ENCODE measurements around the gene EIF4G3. TPM values are rescaled to one million over a fixed set of nuclear protein-coding genes. Genes with fewer than 3 reads are reported as not detected.
"Not testable (repeated sequence)": the region's sequence is repeated elsewhere in the genome, so short reads cannot be mapped to it uniquely, and the experiment has no call there.

Gene EIF4G3
- total RNA-seq, 1 experiment from 2014 or later = 72.0 TPM

DNA sequence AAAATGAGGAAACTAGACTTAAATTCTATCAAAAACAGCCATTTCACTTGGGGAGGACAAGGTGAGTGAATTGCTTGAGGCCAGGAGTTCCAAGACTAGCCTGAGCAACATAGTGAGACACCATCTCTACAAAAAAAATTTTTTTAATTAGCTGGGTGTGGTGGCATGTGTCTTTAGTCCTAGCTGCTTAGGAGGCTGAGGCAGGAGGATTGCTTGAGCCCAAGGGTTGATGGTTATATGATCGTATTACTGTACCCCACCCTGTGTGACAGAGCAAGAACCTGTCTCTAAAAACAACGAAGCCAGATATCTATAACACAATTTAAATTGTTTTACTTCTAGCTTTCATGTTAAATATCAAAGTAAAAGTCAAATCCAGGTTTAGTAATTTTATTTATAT is 263.5 kb downstream of the EIF4G3 start:
- Histone ChIP-seq H3K56ac (ENCODE audit: insufficient read length, low read depth, low read length) (no peak overlapping the region), H3K23ac (ENCODE audit: insufficient read length, low read depth, low read length) (no peak overlapping the region), H2BK12ac (ENCODE audit: insufficient read length, low read depth, low read length) (no peak overlapping the region), H2BK5ac (ENCODE audit: insufficient read length, low read length) (no peak overlapping the region), H4K8ac (replicated peaks; ENCODE audit: insufficient read length, low read depth, low read length) (no peak overlapping the region), H3K9ac (ENCODE audit: extremely low read depth, insufficient read length, low read length) (no peak overlapping the region), H4K91ac (ENCODE audit: insufficient read length, low read depth, low read length) (no peak overlapping the region), H2BK20ac (ENCODE audit: low read depth, low read length, poor library complexity, severe bottlenecking) (no peak overlapping the region), H4K5ac (ENCODE audit: insufficient read length, low read depth, low read length) (no peak overlapping the region), H3K14ac (ENCODE audit: insufficient read depth, low read length) (no peak overlapping the region), H3K4ac (ENCODE audit: low read depth, low read length) (no peak overlapping the region), H4K20me1 (ENCODE audit: control insufficient read depth, insufficient read depth, insufficient read length) (no peaks in the 10 kb centered on the region), H3K4me2 (ENCODE audit: insufficient read depth, insufficient read length, low read length) (no peak overlapping the region), H2AK5ac (ENCODE audit: insufficient read length, low read length) (no peak overlapping the region), H2BK15ac (ENCODE audit: low read depth, low read length) (no peak overlapping the region), H3T11ph (ENCODE audit: low read length) (no peak overlapping the region), H3K27ac (ENCODE audit: insufficient read length, low read depth, low read length) (no peak overlapping the region), H2AFZ (ENCODE audit: low read length) (no peak overlapping the region), H3K4me1 (ENCODE audit: insufficient read depth, low read length) (no peaks in the 10 kb centered on the region; the same call in 1 of the 2 replicates), H3K79me1 (ENCODE audit: insufficient read depth, low read depth, low read length, poor library complexity, severe bottlenecking) (no peaks in the 10 kb centered on the region), H3K23me2 (ENCODE audit: insufficient read length, low read depth, low read length, poor library complexity, severe bottlenecking) (no peaks in the 10 kb centered on the region), H3K27me3 (ENCODE audit: insufficient read depth, low read length) (no peaks in the 10 kb centered on the region), H3K79me2 (ENCODE audit: insufficient read depth, low read length) (no peaks in the 10 kb centered on the region), H2BK120ac (ENCODE audit: low read depth, low read length, poor library complexity, severe bottlenecking) (no peak overlapping the region), H3K18ac (ENCODE audit: insufficient read length, low read depth, low read length) (no peak overlapping the region), H3K9me3 (ENCODE audit: control insufficient read depth, low read depth, low read length) (no peaks in the 10 kb centered on the region)
- peaks cover 0 to 4% (median 1%) of the 10 kb centered on the region in 3 experiments; a peak in 4 of 7 replicates for H3K36me3 Mint-ChIP-seq (ENCODE audit: insufficient read depth in 1 of 3, low read depth in 3 of 3)
- no peak overlapping the region for H3K4me3 Mint-ChIP-seq
- no peaks in the 10 kb centered on the region for H3K27me3 Mint-ChIP-seq (ENCODE audit: low read depth)
- no peak for DNase-seq
- no peaks in the 10 kb centered on the region for H3K9me3 Mint-ChIP-seq
- WGBS (ENCODE audit: extremely low coverage, insufficient read length, low lambda C conversion rate) = no CpG with 5 or more reads among the region's 2 CpGs
- H3K27ac Mint-ChIP-seq = peak overlapping the region in 2 of 3 experiments; percentile 11 to 77; a peak in 3 of 7 replicates
- peaks cover 5 to 6% of the 10 kb centered on the region in 2 experiments for H3K4me1 Mint-ChIP-seq
- TF ChIP-seq, protein P1, sequence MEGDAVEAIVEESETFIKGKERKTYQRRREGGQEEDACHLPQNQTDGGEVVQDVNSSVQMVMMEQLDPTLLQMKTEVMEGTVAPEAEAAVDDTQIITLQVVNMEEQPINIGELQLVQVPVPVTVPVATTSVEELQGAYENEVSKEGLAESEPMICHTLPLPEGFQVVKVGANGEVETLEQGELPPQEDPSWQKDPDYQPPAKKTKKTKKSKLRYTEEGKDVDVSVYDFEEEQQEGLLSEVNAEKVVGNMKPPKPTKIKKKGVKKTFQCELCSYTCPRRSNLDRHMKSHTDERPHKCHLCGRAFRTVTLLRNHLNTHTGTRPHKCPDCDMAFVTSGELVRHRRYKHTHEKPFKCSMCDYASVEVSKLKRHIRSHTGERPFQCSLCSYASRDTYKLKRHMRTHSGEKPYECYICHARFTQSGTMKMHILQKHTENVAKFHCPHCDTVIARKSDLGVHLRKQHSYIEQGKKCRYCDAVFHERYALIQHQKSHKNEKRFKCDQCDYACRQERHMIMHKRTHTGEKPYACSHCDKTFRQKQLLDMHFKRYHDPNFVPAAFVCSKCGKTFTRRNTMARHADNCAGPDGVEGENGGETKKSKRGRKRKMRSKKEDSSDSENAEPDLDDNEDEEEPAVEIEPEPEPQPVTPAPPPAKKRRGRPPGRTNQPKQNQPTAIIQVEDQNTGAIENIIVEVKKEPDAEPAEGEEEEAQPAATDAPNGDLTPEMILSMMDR (conservative IDR thresholded peaks at IDR 0.05) = no peak

GRCh38 chr1:20907526-20907925 is 269.2 kb downstream of the EIF4G3 start:
- not testable (repeated sequence) for H3K23ac ChIP-seq (ENCODE audit: insufficient read length, low read depth, low read length); H3K27ac Mint-ChIP-seq; H2AFZ ChIP-seq (ENCODE audit: low read length); H2BK5ac ChIP-seq (ENCODE audit: insufficient read length, low read length); H4K5ac ChIP-seq (ENCODE audit: insufficient read length, low read depth, low read length); H3T11ph ChIP-seq (ENCODE audit: low read length); H3K79me1 ChIP-seq (ENCODE audit: insufficient read depth, low read depth, low read length, poor library complexity, severe bottlenecking); H4K91ac ChIP-seq (ENCODE audit: insufficient read length, low read depth, low read length); H2BK15ac ChIP-seq (ENCODE audit: low read depth, low read length); H3K4ac ChIP-seq (ENCODE audit: low read depth, low read length); H3K9me3 Mint-ChIP-seq; H2BK20ac ChIP-seq (ENCODE audit: low read depth, low read length, poor library complexity, severe bottlenecking); H3K56ac ChIP-seq (ENCODE audit: insufficient read length, low read depth, low read length); H3K9me3 ChIP-seq (ENCODE audit: control insufficient read depth, low read depth, low read length); H3K79me2 ChIP-seq (ENCODE audit: insufficient read depth, low read length); H3K18ac ChIP-seq (ENCODE audit: insufficient read length, low read depth, low read length); H4K8ac ChIP-seq (replicated peaks; ENCODE audit: insufficient read length, low read depth, low read length); H3K4me2 ChIP-seq (ENCODE audit: insufficient read depth, insufficient read length, low read length); H2BK120ac ChIP-seq (ENCODE audit: low read depth, low read length, poor library complexity, severe bottlenecking); H4K20me1 ChIP-seq (ENCODE audit: control insufficient read depth, insufficient read depth, insufficient read length); DNase-seq; H3K9ac ChIP-seq (ENCODE audit: extremely low read depth, insufficient read length, low read length); H3K23me2 ChIP-seq (ENCODE audit: insufficient read length, low read depth, low read length, poor library complexity, severe bottlenecking); H2AK5ac ChIP-seq (ENCODE audit: insufficient read length, low read length); H3K27ac ChIP-seq (ENCODE audit: insufficient read length, low read depth, low read length); H3K4me3 Mint-ChIP-seq; H3K27me3 Mint-ChIP-seq (ENCODE audit: low read depth); H3K36me3 Mint-ChIP-seq (ENCODE audit: insufficient read depth in 1 of 3, low read depth in 3 of 3); H3K27me3 ChIP-seq (ENCODE audit: insufficient read depth, low read length); H2BK12ac ChIP-seq (ENCODE audit: insufficient read length, low read depth, low read length); H3K4me1 ChIP-seq (ENCODE audit: insufficient read depth, low read length); H3K14ac ChIP-seq (ENCODE audit: insufficient read depth, low read length)
- WGBS (ENCODE audit: extremely low coverage, insufficient read length, low lambda C conversion rate) = no CpG with 5 or more reads among the region's 2 CpGs
- H3K4me1 Mint-ChIP-seq = peaks cover 13% of the 10 kb centered on the region in 2 experiments; a peak in 3 of 4 replicates
